GM18505 (cell line): ENCODE data around the gene ADCY7.
"Not testable (repeated sequence)": the region's sequence is repeated elsewhere in the genome, so short reads cannot be mapped to it uniquely, and the experiment has no call there.

Source experiments
- ATAC-seq: cut with Tn5 transposase; IDR thresholded peaks from one replicate; pipeline ENCODE4 v1.9.1; 2021; ENCODE audit not compliant: unreplicated experiment
- POLR2A ChIP-seq: IDR thresholded peaks from 4 replicates; pipeline ENCODE4 v1.6.1; 2011; ENCODE audit warnings: borderline replicate concordance; ENCODE audit not compliant: insufficient read depth, insufficient read length; ENCODE audit errors: extremely low read depth

The ADCY7 gene

GRCh38 chr16:50334106-50334975, 68.0 kb downstream of the ADCY7 start:
- TF ChIP-seq POLR2A, result no peak
- ATAC-seq, result no peak

- ATAC-seq, result peak; percentile 67
These were observed 69.0 kb downstream of the ADCY7 start for GRCh38 chr16:50335196-50335958.

GRCh38 chr16:50336884-50337283, 70.5 kb downstream of the ADCY7 start:
- ATAC-seq, result no peak
- no peak for TF ChIP-seq POLR2A

More at GRCh38 chr16:50335196-50335958, 69.0 kb downstream of the ADCY7 start:
- no peak for TF ChIP-seq POLR2A

- TF ChIP-seq POLR2A, result no peak
- ATAC-seq, result no peak
These were observed 72.2 kb downstream of the ADCY7 start for GRCh38 chr16:50338371-50339231.

GRCh38 chr16:50340578-50340977, 74.2 kb downstream of the ADCY7 start:
- no peak for TF ChIP-seq POLR2A
- no peak for ATAC-seq

- not testable (repeated sequence) for ATAC-seq
These were observed 77.2 kb downstream of the ADCY7 start for GRCh38 chr16:50343566-50343965.

GRCh38 chr16:50345210-50345609, 78.9 kb downstream of the ADCY7 start:
- not testable (repeated sequence) for ATAC-seq

- no peak for ATAC-seq
- no peak for TF ChIP-seq POLR2A
These were observed 84.8 kb downstream of the ADCY7 start for GRCh38 chr16:50351116-50351515.

- no peak for TF ChIP-seq POLR2A
- ATAC-seq, result no peak
These were observed 85.6 kb downstream of the ADCY7 start for GRCh38 chr16:50351952-50352351.

GRCh38 chr16:50354082-50354481, 87.7 kb downstream of the ADCY7 start:
- ATAC-seq, result no peak
- no peak for TF ChIP-seq POLR2A

GRCh38 chr16:50354629-50355456, 88.5 kb downstream of the ADCY7 start:
- no peak for TF ChIP-seq POLR2A
- ATAC-seq, result no peak

GRCh38 chr16:50359626-50360025, 93.3 kb downstream of the ADCY7 start:
- ATAC-seq, result no peak
- TF ChIP-seq POLR2A, result no peak
